GM23338 (cell line): ENCODE measurements around the gene SST. TPM values are rescaled to one million over a fixed set of nuclear protein-coding genes. Genes with fewer than 3 reads are reported as not detected.

Experiments used
- ATAC-seq: fragments of 200-7000 bp; cut with Tn5 transposase; 3 replicates; pipeline ENCODE4 v1.9.1; 2020
- DNase-seq: peaks from one replicate; pipeline ENCODE4 v3.0.0-alpha.2; 2015; ENCODE audit warnings: low spot score
- H2AFZ ChIP-seq: fragments of 200-600 bp; sonication (generic); 2 replicates; pipeline ENCODE4 v1.8.0; 2016; ENCODE audit warnings: antibody characterized with exemption, mild to moderate bottlenecking, moderate library complexity
- H3F3A ChIP-seq: fragments of 200-600 bp; sonication (generic); replicated peaks from 2 replicates; pipeline ENCODE4 v1.8.0; 2017; ENCODE audit warnings: antibody characterized with exemption, mixed run types, low read depth
- H3K27ac ChIP-seq: fragments of 200-600 bp; sonication (generic); 2 replicates; pipeline ENCODE4 v1.6.1; 2016; ENCODE audit warnings: low read depth
- H3K27me3 ChIP-seq: fragments of 200-600 bp; sonication (generic); 2 replicates; pipeline ENCODE4 v1.8.0; 2016; ENCODE audit warnings: mild to moderate bottlenecking, mixed run types, moderate library complexity; ENCODE audit not compliant: insufficient read depth
- H3K36me3 ChIP-seq: fragments of 200-600 bp; sonication (generic); 2 replicates; pipeline ENCODE4 v1.8.0; 2016; ENCODE audit warnings: mild to moderate bottlenecking; ENCODE audit not compliant: insufficient read depth
- H3K4me1 ChIP-seq: fragments of 200-600 bp; sonication (generic); 2 replicates; pipeline ENCODE4 v1.8.0; 2016; ENCODE audit warnings: mild to moderate bottlenecking, moderate library complexity; ENCODE audit not compliant: insufficient read depth
- H3K4me2 ChIP-seq: fragments of 200-600 bp; sonication (generic); 2 replicates; pipeline ENCODE4 v1.7.1; 2017; ENCODE audit warnings: mixed run types
- H3K4me3 ChIP-seq: fragments of 200-600 bp; sonication (generic); 2 replicates; pipeline ENCODE4 v1.6.1; 2016; ENCODE audit warnings: mixed run types
- H3K79me2 ChIP-seq: fragments of 200-600 bp; sonication (generic); replicated peaks from 2 replicates; pipeline ENCODE4 v1.8.0; 2017; ENCODE audit warnings: mild to moderate bottlenecking; ENCODE audit not compliant: insufficient read depth
- H3K9me2 ChIP-seq: fragments of 200-600 bp; sonication (generic); 2 replicates; pipeline ENCODE4 v1.8.0; 2017; ENCODE audit not compliant: insufficient read depth
- H4K20me1 ChIP-seq: fragments of 200-600 bp; sonication (generic); replicated peaks from 2 replicates; pipeline ENCODE4 v1.8.0; 2017; ENCODE audit warnings: mild to moderate bottlenecking; ENCODE audit not compliant: insufficient read depth
- H3K27ac Mint-ChIP-seq: 2 replicates; pipeline ENCODE4 v1.8.0; 2020; ENCODE audit warnings: inconsistent platforms, mild to moderate bottlenecking, moderate library complexity, mixed read lengths
- H3K27me3 Mint-ChIP-seq: 3 replicates; pipeline ENCODE4 v1.8.0; 2022; ENCODE audit warnings: low read depth, mild to moderate bottlenecking, moderate library complexity, mixed read lengths, inconsistent platforms; ENCODE audit not compliant: insufficient read depth, poor library complexity
- H3K36me3 Mint-ChIP-seq: 3 replicates; pipeline ENCODE4 v1.8.0; 2021; ENCODE audit warnings: low read depth, mild to moderate bottlenecking, inconsistent platforms, moderate library complexity, mixed read lengths
- H3K4me1 Mint-ChIP-seq: 3 replicates; pipeline ENCODE4 v1.8.0; 2020; ENCODE audit warnings: mild to moderate bottlenecking, inconsistent platforms, mixed read lengths
- H3K4me3 Mint-ChIP-seq: 3 replicates; pipeline ENCODE4 v1.8.0; 2021; ENCODE audit warnings: moderate library complexity, mild to moderate bottlenecking, inconsistent platforms, mixed read lengths
- H3K9me3 Mint-ChIP-seq: 3 replicates; pipeline ENCODE4 v1.8.0; 2020; ENCODE audit warnings: moderate library complexity, mild to moderate bottlenecking, inconsistent platforms, mixed read lengths
- CTCF ChIP-seq, 2 experiments: fragments of 200-600 bp in 1 of 2; sonication (generic) in 1 of 2; conservative IDR thresholded peaks; 2 replicates each; pipeline versions ENCODE4 v1.5.1 to v1.6.1; 2016 to 2017; ENCODE audit warnings: antibody characterized with exemption in 2 of 2, low read depth in 2 of 2, mild to moderate bottlenecking in 2 of 2, moderate library complexity in 1 of 2
- ETS1 ChIP-seq: IDR thresholded peaks from 2 replicates; pipeline ENCODE4 v1.6.1; 2016; ENCODE audit warnings: antibody characterized with exemption
- EZH2 ChIP-seq: fragments of 200-600 bp; sonication (generic); IDR thresholded peaks from one replicate; pipeline ENCODE4 v1.8.0; 2017; ENCODE audit warnings: antibody characterized with exemption, mild to moderate bottlenecking, low read depth; ENCODE audit not compliant: unreplicated experiment
- EZH2phosphoT487 ChIP-seq: fragments of 200-600 bp; sonication (generic); IDR thresholded peaks from one replicate; pipeline ENCODE4 v1.8.1; 2018; ENCODE audit warnings: antibody characterized with exemption; ENCODE audit not compliant: unreplicated experiment
- JUNB ChIP-seq: IDR thresholded peaks from one replicate; pipeline ENCODE4 v1.6.1; 2016; ENCODE audit warnings: antibody characterized with exemption; ENCODE audit not compliant: unreplicated experiment
- NANOG ChIP-seq: IDR thresholded peaks from 2 replicates; pipeline ENCODE4 v1.6.1; 2016; ENCODE audit warnings: antibody characterized with exemption, borderline replicate concordance
- POLR2AphosphoS5 ChIP-seq: IDR thresholded peaks from 2 replicates; pipeline ENCODE4 v1.6.1; 2016; ENCODE audit warnings: antibody characterized with exemption, low read depth
- REST ChIP-seq: IDR thresholded peaks from one replicate; pipeline ENCODE4 v1.6.1; 2018; ENCODE audit warnings: antibody characterized with exemption; ENCODE audit not compliant: unreplicated experiment
- ZNF114 ChIP-seq: fragments of 250-450 bp; sonication (Bioruptor Pico); IDR thresholded peaks from 2 replicates; pipeline ENCODE4 v1.5.0; 2020; ENCODE audit warnings: mild to moderate bottlenecking, moderate library complexity
- ZNF331 ChIP-seq: fragments of 250-450 bp; sonication (Bioruptor Pico); IDR thresholded peaks from 2 replicates; pipeline ENCODE4 v1.5.0; 2020; ENCODE audit warnings: low read depth, mild to moderate bottlenecking, moderate library complexity
- ZNF462 ChIP-seq: fragments of 250-450 bp; sonication (Bioruptor Pico); IDR thresholded peaks from 2 replicates; pipeline ENCODE4 v1.5.0; 2020; ENCODE audit warnings: mild to moderate bottlenecking, moderate library complexity
- polyA plus RNA-seq: library from polyadenylated mRNA; unstranded; fragments of >200 nt; fragmentation: Nextera tagmentation; extraction: Ambion mirVana; gene quantifications from 2 replicates; pipeline ENCODE4 v1.2.1, GENCODE V29; 2016
- total RNA-seq: library from RNA; depleted of rRNA; stranded (reverse); fragments of >200 nt; shearing (Covaris generic); gene quantifications from 2 replicates; pipeline ENCODE4 v1.2.3, GENCODE V29; 2014

The SST gene
- total and polyA plus RNA-seq, 2 experiments from 2014 or later = 3.9 TPM; not detected in 1

- Histone ChIP-seq H4K20me1 (no peaks in the 10 kb centered on the region), H3K4me1 (peaks cover 19% of the 10 kb centered on the region), H3K4me2 (no peak overlapping the region), H2AFZ (no peak overlapping the region), H3K27me3 (no peaks in the 10 kb centered on the region), H3K4me3 (no peak overlapping the region), H3F3A (no peaks in the 10 kb centered on the region), H3K79me2 (no peaks in the 10 kb centered on the region), H3K36me3 (no peaks in the 10 kb centered on the region; the same call in 1 of the 2 replicates), H3K27ac (no peak overlapping the region), H3K9me2 (peaks cover 7% of the 10 kb centered on the region; the same call in 1 of the 2 replicates)
- no peak for DNase-seq
- Mint-ChIP-seq H3K27ac (no peak overlapping the region), H3K36me3 (peaks cover 16% of the 10 kb centered on the region), H3K27me3 (peaks cover 3% of the 10 kb centered on the region), H3K4me3 (no peak overlapping the region), H3K9me3 (peaks cover 16% of the 10 kb centered on the region), H3K4me1 (peaks cover 15% of the 10 kb centered on the region)
- ATAC-seq = no peak
- TF ChIP-seq ZNF462 (CRISPR knock-in tag) (no peak), EZH2 (no peak), POLR2AphosphoS5 (no peak), JUNB (no peak), CTCF (conservative IDR thresholded peaks at IDR 0.05; ENCODE audit: low read depth in 2 of 2) (no peak), ETS1 (no peak), NANOG (no peak), EZH2phosphoT487 (no peak), ZNF114 (no peak), REST (no peak), ZNF331 (no peak)
Measured at GRCh38 chr3:187630404-187630803, 39.8 kb downstream of the SST start.
